CMK (cell line): ENCODE data around the gene SUMO3.

Experiments
- DNase-seq: peaks from one replicate; pipeline ENCODE4 v3.0.0-alpha.2; 2010; ENCODE audit warnings: low read depth

The SUMO3 gene

GRCh38 chr21:44828362-44829056 is 10.6 kb upstream of the SUMO3 start:
- DNase-seq = no peak

- DNase-seq = no peak
Observed at GRCh38 chr21:44823179-44823660, 5.4 kb upstream of the SUMO3 start.

GRCh38 chr21:44822484-44823178 is 4.8 kb upstream of the SUMO3 start:
- no peak for DNase-seq

- no peak for DNase-seq
Observed at GRCh38 chr21:44820851-44821250, 3.0 kb upstream of the SUMO3 start.

GRCh38 chr21:44819283-44820243 is 1.7 kb upstream of the SUMO3 start:
- DNase-seq = no peak

- no peak for DNase-seq
Observed at GRCh38 chr21:44818640-44819011, 764 bp upstream of the SUMO3 start.

GRCh38 chr21:44817506-44817880 is 369 bp downstream of the SUMO3 start:
- DNase-seq = peak; percentile 92

GRCh38 chr21:44816761-44817505 is 929 bp downstream of the SUMO3 start:
- DNase-seq = no peak

- DNase-seq = no peak
Observed at GRCh38 chr21:44815852-44816628, 1.8 kb downstream of the SUMO3 start.

GRCh38 chr21:44815225-44815624 is 2.6 kb downstream of the SUMO3 start:
- no peak for DNase-seq

- no peak for DNase-seq
Observed at GRCh38 chr21:44814498-44815023, 3.3 kb downstream of the SUMO3 start.

GRCh38 chr21:44813727-44814126 is 4.1 kb downstream of the SUMO3 start:
- no peak for DNase-seq

- no peak for DNase-seq
Observed at GRCh38 chr21:44813149-44813548, 4.7 kb downstream of the SUMO3 start.

GRCh38 chr21:44812640-44813039 is 5.2 kb downstream of the SUMO3 start:
- DNase-seq = no peak

- DNase-seq = no peak
Observed at GRCh38 chr21:44810779-44811178, 7.1 kb downstream of the SUMO3 start.

GRCh38 chr21:44805859-44806258 is 12.0 kb downstream of the SUMO3 start:
- no peak for DNase-seq

- no peak for DNase-seq
Observed at GRCh38 chr21:44805226-44805625, 12.6 kb downstream of the SUMO3 start.

GRCh38 chr21:44804762-44805161 is 13.1 kb downstream of the SUMO3 start:
- DNase-seq = no peak

GRCh38 chr21:44803651-44804050 is 14.2 kb downstream of the SUMO3 start:
- no peak for DNase-seq

GRCh38 chr21:44802396-44803153 is 15.3 kb downstream of the SUMO3 start:
- no peak for DNase-seq
